DOHH2 (cell line): Measurements from ENCODE around the gene COL20A1.

Source experiments
- H3F3A ChIP-seq: fragments of 200-600 bp; sonication (generic), shearing (Covaris generic); 2 replicates; pipeline ENCODE4 v1.6.0; 2016; ENCODE audit warnings: antibody characterized with exemption, mild to moderate bottlenecking; ENCODE audit not compliant: control insufficient read depth, insufficient read depth
- H3K27ac ChIP-seq: fragments of 200-600 bp; sonication (generic); 2 replicates; pipeline ENCODE4 v1.5.1; 2014; ENCODE audit warnings: low read depth, mild to moderate bottlenecking, low read length, moderate library complexity
- H3K27me3 ChIP-seq: fragments of 200-600 bp; sonication (generic); 2 replicates; pipeline ENCODE4 v1.6.1; 2014; ENCODE audit warnings: mild to moderate bottlenecking, low read length, mixed read lengths; ENCODE audit not compliant: control insufficient read depth
- H3K36me3 ChIP-seq: fragments of 200-600 bp; sonication (generic); 2 replicates; pipeline ENCODE4 v1.6.1; 2014; ENCODE audit warnings: mild to moderate bottlenecking, low read length, moderate library complexity, mixed read lengths; ENCODE audit not compliant: control insufficient read depth
- H3K4me1 ChIP-seq: fragments of 200-600 bp; sonication (generic); 2 replicates; pipeline ENCODE4 v1.6.1; 2014; ENCODE audit warnings: mild to moderate bottlenecking, low read length, mixed read lengths; ENCODE audit not compliant: control insufficient read depth
- H3K4me2 ChIP-seq: fragments of 200-600 bp; sonication (generic); 2 replicates; pipeline ENCODE4 v1.6.0; 2014; ENCODE audit warnings: mild to moderate bottlenecking, low read length, moderate library complexity
- H3K4me3 ChIP-seq: fragments of 200-600 bp; sonication (generic); 2 replicates; pipeline ENCODE4 v1.5.1; 2014; ENCODE audit warnings: mild to moderate bottlenecking, low read length, mixed read lengths
- H3K79me2 ChIP-seq: fragments of 200-600 bp; sonication (generic); 2 replicates; pipeline ENCODE4 v1.6.1; 2014; ENCODE audit warnings: mild to moderate bottlenecking, low read length, mixed read lengths; ENCODE audit not compliant: control insufficient read depth
- H3K9me2 ChIP-seq: fragments of 200-600 bp; sonication (generic); replicated peaks from 2 replicates; pipeline ENCODE4 v1.6.1; 2014; ENCODE audit warnings: mild to moderate bottlenecking, low read length, mixed read lengths; ENCODE audit not compliant: control insufficient read depth
- H3K9me3 ChIP-seq: fragments of 200-600 bp; sonication (generic); 2 replicates; pipeline ENCODE4 v1.6.1; 2014; ENCODE audit warnings: antibody characterized with exemption, low read length, mixed read lengths; ENCODE audit not compliant: control insufficient read depth, insufficient read depth
- H4K20me1 ChIP-seq: fragments of 200-600 bp; sonication (generic); 2 replicates; pipeline ENCODE4 v1.6.0; 2014; ENCODE audit warnings: low read depth, mild to moderate bottlenecking, antibody characterized with exemption, low read length, moderate library complexity; ENCODE audit not compliant: control insufficient read depth, insufficient read depth
- CTCF ChIP-seq: fragments of 200-600 bp; sonication (generic); IDR thresholded peaks from one replicate; pipeline ENCODE4 v1.5.1; 2014; ENCODE audit warnings: antibody characterized with exemption, mild to moderate bottlenecking, low read depth, low read length; ENCODE audit not compliant: poor library complexity, severe bottlenecking
- EZH2phosphoT487 ChIP-seq: fragments of 200-600 bp; sonication (generic); IDR thresholded peaks from 2 replicates; pipeline ENCODE4 v1.6.1; 2017; ENCODE audit warnings: borderline replicate concordance, mild to moderate bottlenecking, antibody characterized with exemption, low read length, moderate library complexity, mixed read lengths

COL20A1 gene

GRCh38 chr20:63356511-63356910, 63.5 kb downstream of the COL20A1 start:
- TF ChIP-seq CTCF (no peak), EZH2phosphoT487 (no peak)
- peaks cover 19% of the 10 kb centered on the region; the same call in 1 of the 2 replicates for H3K9me3 ChIP-seq
- no peaks in the 10 kb centered on the region for H3K27me3 ChIP-seq
- no peaks in the 10 kb centered on the region for H3F3A ChIP-seq
- H3K4me3 ChIP-seq, result no peak overlapping the region
- H3K36me3 ChIP-seq, result no peaks in the 10 kb centered on the region
- no peaks in the 10 kb centered on the region for H3K4me1 ChIP-seq
- no peaks in the 10 kb centered on the region for H3K9me2 ChIP-seq
- H3K27ac ChIP-seq, result no peak overlapping the region
- H4K20me1 ChIP-seq, result no peaks in the 10 kb centered on the region
- no peaks in the 10 kb centered on the region for H3K79me2 ChIP-seq
- H3K4me2 ChIP-seq, result no peak overlapping the region

GRCh38 chr20:63356931-63357879, 64.2 kb downstream of the COL20A1 start:
- Histone ChIP-seq H4K20me1 (no peaks in the 10 kb centered on the region), H3K4me1 (no peaks in the 10 kb centered on the region), H3F3A (no peaks in the 10 kb centered on the region), H3K9me3 (peaks cover 12% of the 10 kb centered on the region; the same call in 1 of the 2 replicates), H3K4me3 (no peak overlapping the region), H3K27ac (no peak overlapping the region), H3K27me3 (no peaks in the 10 kb centered on the region), H3K4me2 (no peak overlapping the region), H3K36me3 (no peaks in the 10 kb centered on the region), H3K79me2 (no peaks in the 10 kb centered on the region), H3K9me2 (no peaks in the 10 kb centered on the region)
- TF ChIP-seq EZH2phosphoT487 (no peak), CTCF (no peak)

GRCh38 chr20:63357921-63358905, 65.2 kb downstream of the COL20A1 start:
- Histone ChIP-seq H3K9me2 (no peaks in the 10 kb centered on the region), H3F3A (no peaks in the 10 kb centered on the region)

More at GRCh38 chr20:63357921-63358905, 65.2 kb downstream of the COL20A1 start:
- Histone ChIP-seq H3K27ac (no peak overlapping the region), H3K4me1 (no peaks in the 10 kb centered on the region), H3K27me3 (no peaks in the 10 kb centered on the region), H3K36me3 (no peaks in the 10 kb centered on the region), H3K4me2 (no peak overlapping the region), H3K9me3 (peaks cover 4% of the 10 kb centered on the region; the same call in 1 of the 2 replicates), H4K20me1 (no peaks in the 10 kb centered on the region), H3K4me3 (no peak overlapping the region), H3K79me2 (no peaks in the 10 kb centered on the region)
- no peak for TF ChIP-seq CTCF
- no peak for TF ChIP-seq EZH2phosphoT487
